Brain microvascular endothelial cell (primary cell): Measurements from ENCODE around the gene KCNH5.

ENCODE experiments used
- DNase-seq: peaks from one replicate; pipeline ENCODE4 v3.0.0-alpha.2; 2020
- H3K27ac ChIP-seq: fragments of 250-450 bp; sonication (Bioruptor Pico); 2 replicates; pipeline ENCODE4 v1.5.1; 2020; ENCODE audit warnings: mild to moderate bottlenecking, moderate library complexity
- H3K27me3 ChIP-seq: fragments of 250-450 bp; sonication (Bioruptor Pico); replicated peaks from 2 replicates; pipeline ENCODE4 v1.5.1; 2020; ENCODE audit warnings: mild to moderate bottlenecking
- H3K36me3 ChIP-seq: fragments of 250-450 bp; sonication (Bioruptor Pico); replicated peaks from 2 replicates; pipeline ENCODE4 v1.5.1; 2020; ENCODE audit warnings: mild to moderate bottlenecking
- H3K4me3 ChIP-seq: 2 replicates; pipeline ENCODE4 v1.5.1; 2011; ENCODE audit warnings: low read depth, mild to moderate bottlenecking, control low read depth, low read length, moderate library complexity
- in situ Hi-C: cut with HindIII; loops from 2 replicates; pipeline ENCODE4 v1.10.0; 2017; ENCODE audit warnings: low sequenced_read_pairs, low pct_ligation_motif_present
- TF ChIP-seq, protein P1 (sequence below): IDR thresholded peaks from 2 replicates; pipeline ENCODE4 v1.5.1; 2011; ENCODE audit warnings: low read depth, mild to moderate bottlenecking, moderate library complexity, low read length, control low read depth, inconsistent platforms; ENCODE audit errors: missing control alignments

The KCNH5 gene

DNA sequence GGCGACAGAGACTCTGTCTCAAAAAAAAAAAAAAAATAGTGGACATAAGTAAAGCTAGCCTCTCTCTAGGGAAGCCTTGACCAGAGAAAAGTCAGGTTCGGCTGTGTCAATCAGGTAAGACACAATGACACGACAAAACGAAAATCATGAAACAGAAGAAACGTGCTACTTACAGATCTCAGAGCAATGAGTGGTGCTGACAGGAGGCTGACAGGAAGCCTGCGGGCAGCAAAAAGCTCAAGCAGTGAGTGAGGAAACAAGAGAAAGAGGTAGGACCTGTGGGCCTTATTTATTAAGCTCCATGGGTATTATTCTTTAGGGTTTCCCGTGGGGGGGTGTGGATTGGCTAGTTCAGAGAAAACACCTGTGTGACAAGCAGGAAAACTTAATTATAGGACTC is 363.1 kb downstream of the KCNH5 start:
- in situ Hi-C loops: no loop called here
- Histone ChIP-seq H3K4me3 (no peak overlapping the region), H3K27ac (no peak overlapping the region), H3K36me3 (no peaks in the 10 kb centered on the region), H3K27me3 (no peaks in the 10 kb centered on the region)
- no peak for DNase-seq
- TF ChIP-seq, protein P1, sequence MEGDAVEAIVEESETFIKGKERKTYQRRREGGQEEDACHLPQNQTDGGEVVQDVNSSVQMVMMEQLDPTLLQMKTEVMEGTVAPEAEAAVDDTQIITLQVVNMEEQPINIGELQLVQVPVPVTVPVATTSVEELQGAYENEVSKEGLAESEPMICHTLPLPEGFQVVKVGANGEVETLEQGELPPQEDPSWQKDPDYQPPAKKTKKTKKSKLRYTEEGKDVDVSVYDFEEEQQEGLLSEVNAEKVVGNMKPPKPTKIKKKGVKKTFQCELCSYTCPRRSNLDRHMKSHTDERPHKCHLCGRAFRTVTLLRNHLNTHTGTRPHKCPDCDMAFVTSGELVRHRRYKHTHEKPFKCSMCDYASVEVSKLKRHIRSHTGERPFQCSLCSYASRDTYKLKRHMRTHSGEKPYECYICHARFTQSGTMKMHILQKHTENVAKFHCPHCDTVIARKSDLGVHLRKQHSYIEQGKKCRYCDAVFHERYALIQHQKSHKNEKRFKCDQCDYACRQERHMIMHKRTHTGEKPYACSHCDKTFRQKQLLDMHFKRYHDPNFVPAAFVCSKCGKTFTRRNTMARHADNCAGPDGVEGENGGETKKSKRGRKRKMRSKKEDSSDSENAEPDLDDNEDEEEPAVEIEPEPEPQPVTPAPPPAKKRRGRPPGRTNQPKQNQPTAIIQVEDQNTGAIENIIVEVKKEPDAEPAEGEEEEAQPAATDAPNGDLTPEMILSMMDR: no peak

DNA sequence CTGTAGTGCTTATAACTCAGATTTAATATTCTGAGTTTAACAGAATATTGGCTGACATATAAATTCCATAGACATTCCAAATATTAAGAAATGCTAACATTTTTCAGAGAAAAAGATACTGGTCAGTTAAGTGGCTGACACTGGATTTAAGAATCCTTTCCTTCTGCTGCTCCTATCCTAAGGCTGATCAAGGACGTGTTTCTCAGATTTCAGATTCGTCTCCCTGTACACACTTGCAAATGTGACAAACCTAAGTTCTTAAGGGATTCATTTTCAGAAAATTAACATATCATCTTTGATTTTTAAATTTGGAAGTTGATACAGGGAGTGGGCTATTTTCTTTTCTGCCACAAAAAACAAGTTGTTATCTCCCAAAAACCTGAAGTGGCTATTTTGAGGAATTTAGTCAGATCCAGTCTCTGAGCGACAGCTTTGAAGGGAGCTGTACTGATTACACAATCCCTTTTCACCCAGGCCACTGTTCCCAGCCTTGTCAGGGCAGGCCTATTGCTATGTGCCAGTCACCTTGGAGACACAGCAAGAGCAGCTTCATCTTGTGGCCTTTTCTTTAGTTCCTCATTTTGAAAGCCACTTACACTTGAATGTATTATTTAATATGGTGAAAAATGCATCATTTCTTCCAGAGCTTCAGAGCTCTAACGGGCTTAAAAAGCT is 370.6 kb downstream of the KCNH5 start:
- TF ChIP-seq, protein P1: no peak
- in situ Hi-C loops: no loop called here
- no peak for DNase-seq
- Histone ChIP-seq H3K4me3 (no peak overlapping the region), H3K27me3 (no peaks in the 10 kb centered on the region), H3K36me3 (no peaks in the 10 kb centered on the region), H3K27ac (no peak overlapping the region)

DNA sequence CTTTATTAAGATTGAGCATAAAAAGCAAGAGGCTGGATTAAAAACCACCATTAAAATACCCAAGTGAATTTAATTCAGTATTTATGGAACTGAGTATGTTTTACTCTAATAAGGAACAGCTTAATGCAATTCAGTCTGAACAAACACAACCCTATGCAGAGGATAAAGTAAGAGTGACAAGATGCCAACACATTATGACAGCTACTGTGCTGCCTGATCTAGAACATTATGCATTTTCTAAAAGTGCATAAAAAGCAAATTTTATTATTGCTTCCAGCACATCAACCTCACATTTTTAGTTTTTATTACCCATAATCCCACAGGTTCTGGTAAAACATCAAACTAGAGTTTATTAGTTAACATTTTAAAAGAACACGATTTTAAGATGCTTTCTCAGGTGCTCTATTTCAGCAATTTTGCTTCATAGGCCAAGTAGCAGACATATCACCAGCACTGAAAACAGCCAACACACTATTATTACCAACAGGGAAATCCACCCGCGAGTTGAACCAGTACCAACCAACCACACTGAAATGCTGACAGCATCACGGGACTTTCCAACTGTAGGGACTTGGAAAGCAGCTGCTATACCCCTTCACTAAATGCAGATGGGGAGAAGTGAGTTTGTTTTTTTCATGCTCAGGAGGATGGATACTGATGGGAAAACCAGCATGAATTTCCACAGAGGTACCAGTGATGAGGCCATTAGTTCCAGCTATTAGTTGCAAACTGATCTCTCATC is 372.1 kb downstream of the KCNH5 start:
- TF ChIP-seq, protein P1: no peak
- Histone ChIP-seq H3K27me3 (no peaks in the 10 kb centered on the region), H3K36me3 (no peaks in the 10 kb centered on the region), H3K4me3 (no peak overlapping the region), H3K27ac (no peak overlapping the region)
- no peak for DNase-seq
- in situ Hi-C loops: no loop called here

DNA sequence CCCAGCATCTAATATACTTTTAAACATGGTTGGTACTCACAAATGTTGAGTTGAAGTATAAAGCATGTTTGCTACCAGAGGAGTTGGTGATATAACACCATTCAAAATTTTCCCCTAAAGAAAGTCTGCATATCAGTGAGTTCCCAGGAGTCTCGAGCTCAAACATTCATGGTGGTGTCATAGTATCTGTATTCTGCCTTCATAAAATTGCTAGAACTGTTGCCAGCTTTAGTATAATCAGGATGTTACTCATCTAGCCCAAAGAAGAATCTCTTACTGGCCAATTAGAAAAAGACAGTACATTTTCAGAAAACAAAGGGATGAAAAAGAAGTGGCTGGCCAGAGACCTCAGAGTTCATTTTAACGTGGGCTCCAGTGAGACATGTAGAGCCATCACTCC is 374.7 kb downstream of the KCNH5 start:
- DNase-seq: no peak
- Histone ChIP-seq H3K27ac (no peak overlapping the region), H3K4me3 (no peak overlapping the region), H3K27me3 (no peaks in the 10 kb centered on the region), H3K36me3 (no peaks in the 10 kb centered on the region)
- in situ Hi-C loops: no loop called here
- TF ChIP-seq, protein P1: no peak

DNA sequence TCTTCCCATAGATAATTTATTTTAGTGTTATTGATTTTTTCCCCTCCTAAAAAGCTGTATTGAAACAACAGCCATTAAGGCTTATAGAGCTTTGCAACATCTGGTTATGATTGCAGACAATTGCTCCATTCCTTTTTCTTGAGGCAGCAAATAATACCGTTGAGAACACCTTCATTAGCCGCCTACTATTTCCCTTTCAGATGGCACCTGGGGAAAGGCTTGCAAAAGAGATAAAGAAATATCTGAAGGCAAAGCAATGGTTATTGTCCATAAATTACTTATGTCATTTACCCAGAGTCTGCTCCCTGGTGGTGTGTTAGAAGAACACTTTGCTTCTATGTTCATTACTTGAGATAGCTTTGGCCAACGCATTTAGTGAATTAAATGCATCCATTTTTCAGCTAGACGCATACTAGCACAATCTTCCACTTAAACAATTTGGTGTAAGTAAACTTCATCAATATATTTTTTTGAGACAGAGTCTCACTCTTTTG is 377.8 kb downstream of the KCNH5 start:
- H3K4me3 ChIP-seq: no peak overlapping the region
- TF ChIP-seq, protein P1: no peak
- in situ Hi-C loops: no loop called here
- H3K27me3 ChIP-seq: no peaks in the 10 kb centered on the region
- no peak overlapping the region for H3K27ac ChIP-seq
- DNase-seq: no peak
- no peaks in the 10 kb centered on the region for H3K36me3 ChIP-seq

DNA sequence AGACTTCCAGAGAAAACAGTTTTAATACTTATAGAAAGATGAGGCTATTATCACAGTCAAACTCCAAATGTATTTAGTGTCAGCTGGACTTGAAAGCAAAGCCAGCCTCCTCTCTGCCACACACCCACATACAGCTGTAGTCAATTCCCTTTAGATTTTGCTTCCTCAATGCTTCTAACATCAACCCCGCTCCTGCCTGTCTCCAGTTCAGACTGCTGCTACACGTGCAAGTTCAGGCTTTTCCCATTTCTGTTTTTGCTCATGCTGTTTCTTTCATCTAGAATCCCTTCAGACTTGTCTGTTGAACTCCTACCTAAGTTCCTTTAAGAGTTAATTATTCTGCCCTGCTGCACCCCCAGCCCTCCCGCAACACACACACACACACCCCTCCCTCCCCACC is 380.0 kb downstream of the KCNH5 start:
- no peak for DNase-seq
- no peaks in the 10 kb centered on the region for H3K36me3 ChIP-seq
- TF ChIP-seq, protein P1: no peak
- H3K27me3 ChIP-seq: no peaks in the 10 kb centered on the region
- no peak overlapping the region for H3K27ac ChIP-seq
- H3K4me3 ChIP-seq: no peak overlapping the region
- in situ Hi-C loops: no loop called here
